H1 (cell line): ENCODE measurements around the gene GNG7. TPM values are rescaled to one million over a fixed set of nuclear protein-coding genes. Genes with fewer than 3 reads are reported as not detected.

Source experiments
- CBX8 ChIP-seq: fragments of 300-800, 300-1000 bp; sonication (generic); IDR thresholded peaks from 2 replicates; pipeline ENCODE4 v1.7.1; 2016; ENCODE audit warnings: low read depth, low read length, borderline replicate concordance
- CHD1 ChIP-seq: IDR thresholded peaks from 2 replicates; pipeline ENCODE4 v1.6.1; 2012; ENCODE audit warnings: low read depth, low read length, improper control_type of control experiment
- EGR1 ChIP-seq: IDR thresholded peaks from 2 replicates; pipeline ENCODE4 v1.6.1; 2011; ENCODE audit warnings: low read depth, low read length, borderline replicate concordance
- EP300 ChIP-seq, 2 experiments: IDR thresholded peaks; 1 replicate in 1 of 2; 2 replicates in 1 of 2; pipeline ENCODE4 v1.6.1; 2011 to 2012; ENCODE audit warnings: low read depth in 2 of 2, low read length in 2 of 2, mild to moderate bottlenecking in 2 of 2, borderline replicate concordance in 1 of 2, inconsistent platforms in 1 of 2, moderate library complexity in 1 of 2
- HDAC2 ChIP-seq, 2 experiments: fragments of 300-600 bp in 1 of 2; sonication (generic) in 1 of 2; IDR thresholded peaks; 2 replicates each; pipeline ENCODE4 v1.6.1; 2011 to 2012; ENCODE audit warnings: low read depth in 2 of 2, low read length in 2 of 2, mild to moderate bottlenecking in 2 of 2, moderate library complexity in 2 of 2, borderline replicate concordance in 1 of 2, inconsistent platforms in 1 of 2
- HDAC6 ChIP-seq: IDR thresholded peaks from one replicate; pipeline ENCODE4 v1.7.1; 2012; ENCODE audit warnings: low read depth, mild to moderate bottlenecking, inconsistent platforms, low read length, moderate library complexity
- SP4 ChIP-seq: IDR thresholded peaks from 2 replicates; pipeline ENCODE4 v1.6.1; 2012; ENCODE audit warnings: low read length, inconsistent platforms
- polyA plus RNA-seq, 7 experiments: library from polyadenylated mRNA; depleted of rRNA in 3 of 7; stranded (reverse) in 5 of 7; unstranded in 2 of 7; fragments of >200 nt in 5 of 7; fragments of 200-250 nt in 2 of 7; gene quantifications; 1 replicate in 5 of 7; 2 replicates in 1 of 7; 4 replicates in 1 of 7; pipeline versions ENCODE4 v1.2.1 to v1.2.3, GENCODE V29; 2011 to 2013; ENCODE audit warnings: missing spikeins in 2 of 7, mixed read lengths in 2 of 7
- total RNA-seq: library from RNA; stranded (reverse); fragmentation: NEBNext Ultra II Directional; extraction: Animal tissue kit (Norgen Biotek cat#: 25700); gene quantifications from 2 replicates; pipeline ENCODE4 v1.2.1, GENCODE V29; 2021
- TF ChIP-seq, protein P1 (sequence below): fragments of 300-600 bp; sonication (generic); IDR thresholded peaks from 2 replicates; pipeline ENCODE4 v1.7.1; 2012; ENCODE audit warnings: low read length, moderate library complexity, mild to moderate bottlenecking, inconsistent platforms; ENCODE audit not compliant: insufficient replicate concordance
- TF ChIP-seq, protein P2 (sequence below): IDR thresholded peaks from 2 replicates; pipeline ENCODE4 v1.6.1; 2012; ENCODE audit warnings: inconsistent platforms

The GNG7 gene
- total and polyA plus RNA-seq, 2 of the 8 experiments (the other 6 are each of a cell fraction or from before 2014, with no cell fraction given) = 2.8 to 7.8 TPM

DNA sequence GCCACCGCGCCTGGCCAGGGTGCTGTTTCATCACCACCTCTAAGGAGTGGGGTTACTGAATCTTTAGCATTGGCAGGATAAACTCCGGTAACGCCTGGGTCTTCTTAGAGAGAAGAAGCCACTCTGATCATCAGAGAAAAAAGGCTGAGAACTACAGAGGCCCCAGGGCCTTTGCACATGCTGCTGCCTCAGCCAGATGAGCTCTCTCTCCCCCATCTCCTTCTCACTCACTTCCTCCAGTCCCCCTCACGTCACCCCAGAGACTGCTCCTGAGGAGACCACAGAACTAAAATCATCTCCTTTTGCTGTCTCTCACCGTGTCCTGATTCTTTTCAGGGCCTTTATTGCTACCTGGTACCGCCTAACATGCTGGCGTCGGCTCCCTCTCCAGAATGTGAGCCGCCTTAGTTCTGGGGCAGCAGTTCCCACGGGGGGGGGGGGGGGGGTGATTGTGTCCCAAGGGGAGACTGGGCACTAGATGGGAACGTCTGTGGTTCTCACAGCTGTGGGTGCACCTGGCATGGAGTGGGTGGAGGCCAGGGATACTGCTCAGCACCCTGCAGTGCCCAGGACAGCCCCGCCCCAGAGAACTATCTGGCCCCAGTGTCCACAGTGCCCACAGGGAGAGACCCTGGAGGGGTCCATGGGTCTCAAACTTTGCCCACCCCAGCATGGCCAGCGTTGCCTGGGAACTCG is 23.8 kb upstream of the GNG7 start (continued):
- TF ChIP-seq, protein P1, sequence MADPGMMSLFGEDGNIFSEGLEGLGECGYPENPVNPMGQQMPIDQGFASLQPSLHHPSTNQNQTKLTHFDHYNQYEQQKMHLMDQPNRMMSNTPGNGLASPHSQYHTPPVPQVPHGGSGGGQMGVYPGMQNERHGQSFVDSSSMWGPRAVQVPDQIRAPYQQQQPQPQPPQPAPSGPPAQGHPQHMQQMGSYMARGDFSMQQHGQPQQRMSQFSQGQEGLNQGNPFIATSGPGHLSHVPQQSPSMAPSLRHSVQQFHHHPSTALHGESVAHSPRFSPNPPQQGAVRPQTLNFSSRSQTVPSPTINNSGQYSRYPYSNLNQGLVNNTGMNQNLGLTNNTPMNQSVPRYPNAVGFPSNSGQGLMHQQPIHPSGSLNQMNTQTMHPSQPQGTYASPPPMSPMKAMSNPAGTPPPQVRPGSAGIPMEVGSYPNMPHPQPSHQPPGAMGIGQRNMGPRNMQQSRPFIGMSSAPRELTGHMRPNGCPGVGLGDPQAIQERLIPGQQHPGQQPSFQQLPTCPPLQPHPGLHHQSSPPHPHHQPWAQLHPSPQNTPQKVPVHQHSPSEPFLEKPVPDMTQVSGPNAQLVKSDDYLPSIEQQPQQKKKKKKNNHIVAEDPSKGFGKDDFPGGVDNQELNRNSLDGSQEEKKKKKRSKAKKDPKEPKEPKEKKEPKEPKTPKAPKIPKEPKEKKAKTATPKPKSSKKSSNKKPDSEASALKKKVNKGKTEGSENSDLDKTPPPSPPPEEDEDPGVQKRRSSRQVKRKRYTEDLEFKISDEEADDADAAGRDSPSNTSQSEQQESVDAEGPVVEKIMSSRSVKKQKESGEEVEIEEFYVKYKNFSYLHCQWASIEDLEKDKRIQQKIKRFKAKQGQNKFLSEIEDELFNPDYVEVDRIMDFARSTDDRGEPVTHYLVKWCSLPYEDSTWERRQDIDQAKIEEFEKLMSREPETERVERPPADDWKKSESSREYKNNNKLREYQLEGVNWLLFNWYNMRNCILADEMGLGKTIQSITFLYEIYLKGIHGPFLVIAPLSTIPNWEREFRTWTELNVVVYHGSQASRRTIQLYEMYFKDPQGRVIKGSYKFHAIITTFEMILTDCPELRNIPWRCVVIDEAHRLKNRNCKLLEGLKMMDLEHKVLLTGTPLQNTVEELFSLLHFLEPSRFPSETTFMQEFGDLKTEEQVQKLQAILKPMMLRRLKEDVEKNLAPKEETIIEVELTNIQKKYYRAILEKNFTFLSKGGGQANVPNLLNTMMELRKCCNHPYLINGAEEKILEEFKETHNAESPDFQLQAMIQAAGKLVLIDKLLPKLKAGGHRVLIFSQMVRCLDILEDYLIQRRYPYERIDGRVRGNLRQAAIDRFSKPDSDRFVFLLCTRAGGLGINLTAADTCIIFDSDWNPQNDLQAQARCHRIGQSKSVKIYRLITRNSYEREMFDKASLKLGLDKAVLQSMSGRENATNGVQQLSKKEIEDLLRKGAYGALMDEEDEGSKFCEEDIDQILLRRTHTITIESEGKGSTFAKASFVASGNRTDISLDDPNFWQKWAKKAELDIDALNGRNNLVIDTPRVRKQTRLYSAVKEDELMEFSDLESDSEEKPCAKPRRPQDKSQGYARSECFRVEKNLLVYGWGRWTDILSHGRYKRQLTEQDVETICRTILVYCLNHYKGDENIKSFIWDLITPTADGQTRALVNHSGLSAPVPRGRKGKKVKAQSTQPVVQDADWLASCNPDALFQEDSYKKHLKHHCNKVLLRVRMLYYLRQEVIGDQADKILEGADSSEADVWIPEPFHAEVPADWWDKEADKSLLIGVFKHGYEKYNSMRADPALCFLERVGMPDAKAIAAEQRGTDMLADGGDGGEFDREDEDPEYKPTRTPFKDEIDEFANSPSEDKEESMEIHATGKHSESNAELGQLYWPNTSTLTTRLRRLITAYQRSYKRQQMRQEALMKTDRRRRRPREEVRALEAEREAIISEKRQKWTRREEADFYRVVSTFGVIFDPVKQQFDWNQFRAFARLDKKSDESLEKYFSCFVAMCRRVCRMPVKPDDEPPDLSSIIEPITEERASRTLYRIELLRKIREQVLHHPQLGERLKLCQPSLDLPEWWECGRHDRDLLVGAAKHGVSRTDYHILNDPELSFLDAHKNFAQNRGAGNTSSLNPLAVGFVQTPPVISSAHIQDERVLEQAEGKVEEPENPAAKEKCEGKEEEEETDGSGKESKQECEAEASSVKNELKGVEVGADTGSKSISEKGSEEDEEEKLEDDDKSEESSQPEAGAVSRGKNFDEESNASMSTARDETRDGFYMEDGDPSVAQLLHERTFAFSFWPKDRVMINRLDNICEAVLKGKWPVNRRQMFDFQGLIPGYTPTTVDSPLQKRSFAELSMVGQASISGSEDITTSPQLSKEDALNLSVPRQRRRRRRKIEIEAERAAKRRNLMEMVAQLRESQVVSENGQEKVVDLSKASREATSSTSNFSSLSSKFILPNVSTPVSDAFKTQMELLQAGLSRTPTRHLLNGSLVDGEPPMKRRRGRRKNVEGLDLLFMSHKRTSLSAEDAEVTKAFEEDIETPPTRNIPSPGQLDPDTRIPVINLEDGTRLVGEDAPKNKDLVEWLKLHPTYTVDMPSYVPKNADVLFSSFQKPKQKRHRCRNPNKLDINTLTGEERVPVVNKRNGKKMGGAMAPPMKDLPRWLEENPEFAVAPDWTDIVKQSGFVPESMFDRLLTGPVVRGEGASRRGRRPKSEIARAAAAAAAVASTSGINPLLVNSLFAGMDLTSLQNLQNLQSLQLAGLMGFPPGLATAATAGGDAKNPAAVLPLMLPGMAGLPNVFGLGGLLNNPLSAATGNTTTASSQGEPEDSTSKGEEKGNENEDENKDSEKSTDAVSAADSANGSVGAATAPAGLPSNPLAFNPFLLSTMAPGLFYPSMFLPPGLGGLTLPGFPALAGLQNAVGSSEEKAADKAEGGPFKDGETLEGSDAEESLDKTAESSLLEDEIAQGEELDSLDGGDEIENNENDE = no peak
- TF ChIP-seq HDAC2 (IDR thresholded peaks at IDR 0.05; ENCODE audit: borderline replicate concordance in 1 of 2, low read depth in 2 of 2, low read length in 2 of 2) (no peak), EP300 (IDR thresholded peaks at IDR 0.05; ENCODE audit: borderline replicate concordance in 1 of 2, low read depth in 2 of 2, low read length in 2 of 2) (no peak), CHD1 (no peak), HDAC6 (no peak), SP4 (no peak), EGR1 (no peak), CBX8 (no peak)
- TF ChIP-seq, protein P2, sequence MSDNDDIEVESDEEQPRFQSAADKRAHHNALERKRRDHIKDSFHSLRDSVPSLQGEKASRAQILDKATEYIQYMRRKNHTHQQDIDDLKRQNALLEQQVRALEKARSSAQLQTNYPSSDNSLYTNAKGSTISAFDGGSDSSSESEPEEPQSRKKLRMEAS = no peak
